Fibroblast of mammary gland (primary cell): ENCODE measurements around the gene LCNL1.

Source experiments
- DNase-seq: peaks from one replicate; pipeline ENCODE4 v3.0.0-alpha.2; 2010; ENCODE audit warnings: low read depth
- H3K4me3 ChIP-seq: 2 replicates; pipeline ENCODE4 v1.5.1; 2011; ENCODE audit warnings: low read depth, mild to moderate bottlenecking, low read length, moderate library complexity; ENCODE audit not compliant: control insufficient read depth
- TF ChIP-seq, protein P1 (sequence below): conservative IDR thresholded peaks from 2 replicates; pipeline ENCODE4 v1.5.1; 2011; ENCODE audit warnings: low read depth, low read length, inconsistent platforms; ENCODE audit not compliant: control insufficient read depth, insufficient read depth

Gene LCNL1

DNA sequence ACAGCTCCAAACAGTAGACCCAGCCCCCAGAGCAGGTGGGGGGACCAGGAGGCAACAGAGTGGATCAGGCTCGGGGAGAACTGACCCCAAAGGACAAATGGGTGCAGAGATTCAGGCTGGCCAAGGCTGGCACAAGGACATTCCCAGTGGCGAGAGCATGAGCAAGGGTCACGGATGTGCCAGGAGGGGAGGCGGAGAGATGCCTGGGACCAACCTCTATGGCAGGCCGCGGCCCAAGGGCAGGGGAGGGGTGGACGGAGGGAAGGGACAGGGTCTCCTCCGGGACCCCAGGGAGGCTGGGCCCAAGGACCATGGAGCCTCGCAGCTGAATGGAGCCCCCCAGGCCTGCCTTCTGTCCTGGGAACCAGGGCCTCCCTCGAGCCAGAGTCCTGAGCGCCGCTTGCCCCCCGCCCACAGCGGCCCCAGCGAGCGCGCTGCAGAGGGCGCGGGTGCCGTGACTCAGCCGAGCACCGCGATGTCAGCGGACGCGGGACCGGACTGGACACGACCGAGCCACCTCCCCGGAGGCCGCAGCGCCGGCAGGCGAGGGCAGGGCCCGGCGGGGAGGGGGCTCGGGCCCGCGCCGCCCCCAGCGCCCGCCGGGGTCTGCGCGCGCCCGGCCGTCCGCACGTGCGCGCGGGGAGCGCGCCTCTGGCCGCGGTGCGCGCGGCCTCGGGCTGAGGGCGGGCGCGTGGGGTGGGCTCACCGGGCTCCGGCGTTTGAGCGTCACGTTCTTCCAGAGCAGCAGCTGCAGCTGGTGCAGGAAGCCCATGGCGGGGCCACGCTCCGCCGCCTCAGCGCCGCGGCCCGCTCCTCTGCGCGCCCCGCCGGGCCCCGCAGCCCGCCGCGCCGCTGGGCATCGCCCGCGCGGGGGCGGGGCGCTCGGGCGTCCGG is 44.8 kb downstream of the LCNL1 start, which contains the start of gene ABCA2:
Gene ABCA2, minus strand, starts transcription at position 869 of the 894 bp plus-strand sequence. Its CDS starts 97 bp downstream, at position 772.
- DNase-seq, result no peak
- TF ChIP-seq, protein P1, sequence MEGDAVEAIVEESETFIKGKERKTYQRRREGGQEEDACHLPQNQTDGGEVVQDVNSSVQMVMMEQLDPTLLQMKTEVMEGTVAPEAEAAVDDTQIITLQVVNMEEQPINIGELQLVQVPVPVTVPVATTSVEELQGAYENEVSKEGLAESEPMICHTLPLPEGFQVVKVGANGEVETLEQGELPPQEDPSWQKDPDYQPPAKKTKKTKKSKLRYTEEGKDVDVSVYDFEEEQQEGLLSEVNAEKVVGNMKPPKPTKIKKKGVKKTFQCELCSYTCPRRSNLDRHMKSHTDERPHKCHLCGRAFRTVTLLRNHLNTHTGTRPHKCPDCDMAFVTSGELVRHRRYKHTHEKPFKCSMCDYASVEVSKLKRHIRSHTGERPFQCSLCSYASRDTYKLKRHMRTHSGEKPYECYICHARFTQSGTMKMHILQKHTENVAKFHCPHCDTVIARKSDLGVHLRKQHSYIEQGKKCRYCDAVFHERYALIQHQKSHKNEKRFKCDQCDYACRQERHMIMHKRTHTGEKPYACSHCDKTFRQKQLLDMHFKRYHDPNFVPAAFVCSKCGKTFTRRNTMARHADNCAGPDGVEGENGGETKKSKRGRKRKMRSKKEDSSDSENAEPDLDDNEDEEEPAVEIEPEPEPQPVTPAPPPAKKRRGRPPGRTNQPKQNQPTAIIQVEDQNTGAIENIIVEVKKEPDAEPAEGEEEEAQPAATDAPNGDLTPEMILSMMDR, result no peak
- peak within 1 kb of the TSS; percentile 43 for H3K4me3 ChIP-seq

- DNase-seq, result no peak
- H3K4me3 ChIP-seq, result peak overlapping the region; percentile 29
- TF ChIP-seq, protein P1, result peak; percentile 21
Measured at GRCh38 chr9:137028263-137029057, 45.7 kb downstream of the LCNL1 start.

GRCh38 chr9:137029058-137029936 is 46.5 kb downstream of the LCNL1 start:
- TF ChIP-seq, protein P1, result peak; percentile 84
- H3K4me3 ChIP-seq, result no peak overlapping the region

DNA sequence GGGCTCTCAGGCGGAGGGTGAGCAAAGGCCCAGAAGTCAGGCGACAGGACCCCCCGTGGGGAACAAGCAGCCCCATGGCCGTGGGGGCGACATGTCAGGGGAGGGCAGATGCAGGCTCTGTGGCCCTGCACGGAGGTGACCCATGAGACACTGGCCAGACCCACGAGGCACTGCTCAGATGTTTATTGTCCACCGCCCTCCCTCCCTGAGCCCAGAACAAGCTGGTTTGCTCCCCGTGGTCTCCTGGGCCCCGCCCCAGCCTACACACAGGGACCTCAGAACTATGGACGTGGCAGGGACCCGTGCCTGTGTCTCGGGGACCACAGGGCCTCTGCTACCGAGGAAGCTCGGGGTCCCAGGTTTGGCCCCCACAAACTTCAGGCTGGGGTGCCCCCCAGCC is 47.2 kb downstream of the LCNL1 start:
- no peak overlapping the region for H3K4me3 ChIP-seq
- no peak for DNase-seq
- TF ChIP-seq, protein P1, result no peak

More at GRCh38 chr9:137029058-137029936, 46.5 kb downstream of the LCNL1 start:
- peak; percentile 51 for DNase-seq

GRCh38 chr9:137030538-137031527 is 48.0 kb downstream of the LCNL1 start:
- TF ChIP-seq, protein P1, result no peak
- H3K4me3 ChIP-seq, result no peak overlapping the region
- no peak for DNase-seq
